Colonic mucosa (tissue), 4 donors: ENCODE measurements around the gene BCL11B. TPM values are rescaled to one million over a fixed set of nuclear protein-coding genes. Genes with fewer than 3 reads are reported as not detected.

Experiments
- DNase-seq: peaks from one replicate; pipeline ENCODE4 v3.0.0-alpha.2; 2020
- H3K27ac ChIP-seq: fragments of 200-600 bp; one replicate; pipeline ENCODE4 v1.8.0; 2021
- H3K27me3 ChIP-seq: fragments of 200-600 bp; one replicate; pipeline ENCODE4 v1.8.0; 2021
- H3K36me3 ChIP-seq: fragments of 200-600 bp; one replicate; pipeline ENCODE4 v1.8.0; 2021
- H3K4me1 ChIP-seq: fragments of 200-600 bp; one replicate; pipeline ENCODE4 v1.8.0; 2021; ENCODE audit warnings: mild to moderate bottlenecking
- H3K4me3 ChIP-seq: fragments of 200-600 bp; one replicate; pipeline ENCODE4 v1.8.0; 2021
- H3K9ac ChIP-seq, 2 donors: one replicate each; pipeline ENCODE4 v1.7.0; 2013; ENCODE audit warnings: control low read depth in 2 of 2, low read depth in 2 of 2, low read length in 2 of 2
- H3K9me3 ChIP-seq: fragments of 200-600 bp; one replicate; pipeline ENCODE4 v1.8.0; 2021
- CTCF ChIP-seq: fragments of 200-600 bp; IDR thresholded peaks from one replicate; pipeline ENCODE4 v1.8.0; 2022; ENCODE audit warnings: antibody characterized with exemption, mild to moderate bottlenecking
- intact Hi-C: fragments of 100-400 bp; cut with DNase I; formaldehyde crosslinking; loops from one replicate; pipeline ENCODE4 v1.14.1; 2022
- total RNA-seq, 2 donors: library from RNA; stranded (reverse); fragmentation: NEBNext Ultra II Directional in 1 of 2; extraction: Animal tissue kit (Norgen Biotek cat#: 25700) in 1 of 2; gene quantifications; one replicate each; pipeline ENCODE4 v1.2.1, GENCODE V29; 2021
- donor health status: healthy.
- donor health status: DM: no; HTN: no; CAD: no.
- donor health status: DM: no; HTN: no; CAD: no.

BCL11B gene
- total RNA-seq, 2 donors from 2014 or later: 5.6 to 10.4 TPM

DNA sequence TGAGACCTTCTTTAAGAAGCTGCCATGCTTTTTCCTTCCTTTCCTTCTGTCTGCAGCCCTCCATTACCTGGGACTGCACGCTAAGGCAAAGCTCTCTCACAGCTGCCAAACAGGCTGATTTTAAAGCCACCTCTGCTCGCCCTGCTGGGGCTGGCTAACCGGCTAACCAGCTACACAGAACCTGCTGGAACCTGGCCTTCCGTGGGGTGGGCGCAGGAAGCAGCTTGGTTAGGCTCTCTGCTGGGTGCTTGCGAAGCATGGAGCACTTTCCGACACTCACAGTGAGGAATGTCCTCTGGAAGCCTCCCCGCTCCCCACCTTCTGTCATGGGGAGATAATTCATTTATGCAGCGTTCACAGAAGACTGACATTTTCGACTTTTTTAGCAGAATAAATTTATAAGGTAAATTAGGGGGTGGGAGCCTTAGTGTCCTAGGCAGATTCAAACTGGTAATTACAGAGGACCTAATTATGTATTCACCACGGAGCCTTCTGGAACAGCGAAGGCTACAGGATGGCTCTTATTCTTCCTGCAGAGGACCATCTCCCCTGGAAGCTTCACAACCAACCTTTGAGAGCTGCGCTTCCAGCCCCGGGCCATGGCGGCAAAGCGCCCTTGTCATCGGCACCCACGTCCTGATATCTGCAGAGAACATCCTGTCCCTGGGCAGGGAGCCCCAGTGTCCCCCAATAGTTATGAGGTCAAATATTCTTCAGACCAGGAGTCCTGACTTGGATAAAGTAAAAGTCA is 12.4 kb upstream of the BCL11B start:
- Histone ChIP-seq H3K9ac (no peak overlapping the region), H3K4me1 (no peaks in the 10 kb centered on the region), H3K27me3 (no peaks in the 10 kb centered on the region), H3K4me3 (no peak overlapping the region), H3K36me3 (no peaks in the 10 kb centered on the region), H3K9me3 (no peaks in the 10 kb centered on the region), H3K27ac (no peak overlapping the region)
- DNase-seq: no peak
- intact Hi-C loops: no loop called here
- no peak for TF ChIP-seq CTCF

GRCh38 chr14:99282261-99283050 is 10.5 kb upstream of the BCL11B start:
- DNase-seq: no peak
- Histone ChIP-seq H3K27me3 (no peaks in the 10 kb centered on the region), H3K9me3 (no peaks in the 10 kb centered on the region), H3K4me3 (no peak overlapping the region), H3K4me1 (no peaks in the 10 kb centered on the region), H3K27ac (no peak overlapping the region), H3K9ac (no peak overlapping the region), H3K36me3 (no peaks in the 10 kb centered on the region)
- TF ChIP-seq CTCF: no peak
- intact Hi-C loops: no loop called here

DNA sequence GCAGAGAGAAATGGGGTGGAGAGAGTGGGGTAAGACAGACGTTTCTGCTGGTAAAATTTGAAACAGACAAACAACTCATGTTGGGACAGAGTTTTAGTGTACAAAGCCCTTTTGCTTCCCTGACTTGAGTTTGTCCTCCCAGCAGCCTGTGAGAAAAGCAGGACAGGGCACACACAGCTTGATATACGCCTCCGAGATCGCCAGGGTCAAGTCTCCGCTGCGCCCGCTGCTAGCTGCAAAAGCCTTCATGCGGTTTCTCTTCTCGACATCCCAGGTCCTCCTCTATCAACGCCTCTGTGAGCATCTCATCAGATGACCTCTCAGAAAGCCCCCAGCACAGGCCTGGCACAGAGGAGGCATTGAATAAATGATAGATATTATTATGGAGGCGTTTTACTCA is 9.4 kb upstream of the BCL11B start:
- Histone ChIP-seq H3K4me3 (no peak overlapping the region), H3K9ac (no peak overlapping the region), H3K9me3 (no peaks in the 10 kb centered on the region), H3K4me1 (no peaks in the 10 kb centered on the region), H3K27me3 (no peaks in the 10 kb centered on the region), H3K36me3 (no peaks in the 10 kb centered on the region), H3K27ac (no peak overlapping the region)
- no peak for TF ChIP-seq CTCF
- intact Hi-C loops: no loop called here
- DNase-seq: no peak

GRCh38 chr14:99280852-99281251 is 8.9 kb upstream of the BCL11B start:
- H3K27me3 ChIP-seq: no peaks in the 10 kb centered on the region
- no peak for TF ChIP-seq CTCF
- H3K4me3 ChIP-seq: no peak overlapping the region
- intact Hi-C loops: no loop called here
- H3K9ac ChIP-seq: no peak overlapping the region
- no peak overlapping the region for H3K27ac ChIP-seq
- H3K9me3 ChIP-seq: no peaks in the 10 kb centered on the region
- H3K36me3 ChIP-seq: no peaks in the 10 kb centered on the region
- no peaks in the 10 kb centered on the region for H3K4me1 ChIP-seq
- DNase-seq: no peak

GRCh38 chr14:99280066-99280731 is 8.2 kb upstream of the BCL11B start:
- no peak overlapping the region for H3K27ac ChIP-seq
- intact Hi-C loops: no loop called here
- no peaks in the 10 kb centered on the region for H3K4me1 ChIP-seq
- H3K36me3 ChIP-seq: no peaks in the 10 kb centered on the region
- H3K4me3 ChIP-seq: no peak overlapping the region
- DNase-seq: no peak
- no peak for TF ChIP-seq CTCF
- no peaks in the 10 kb centered on the region for H3K9me3 ChIP-seq
- no peak overlapping the region for H3K9ac ChIP-seq
- H3K27me3 ChIP-seq: no peaks in the 10 kb centered on the region
